GM19467 (cell line): ENCODE results near the gene FAM229A.
A peak's percentile ranks its signal among the peaks of the same experiment; 100 is the strongest.

Experiments used
- ATAC-seq: cut with Tn5 transposase; IDR thresholded peaks from one replicate; pipeline ENCODE4 v1.9.1; 2021; ENCODE audit warnings: mild to moderate bottlenecking, moderate library complexity; ENCODE audit not compliant: unreplicated experiment

Gene FAM229A

GRCh38 chr1:32350785-32351398, 11.4 kb downstream of the FAM229A start:
- peak; percentile 33 for ATAC-seq

- no peak for ATAC-seq
Observed at GRCh38 chr1:32349211-32349708, 13.0 kb downstream of the FAM229A start.

GRCh38 chr1:32346532-32347157, 15.6 kb downstream of the FAM229A start:
- ATAC-seq, result no peak

- ATAC-seq, result no peak
Observed at GRCh38 chr1:32345289-32345827, 16.9 kb downstream of the FAM229A start.

- no peak for ATAC-seq
Observed at GRCh38 chr1:32342704-32343103, 19.6 kb downstream of the FAM229A start.

GRCh38 chr1:32341971-32342370, 20.3 kb downstream of the FAM229A start:
- no peak for ATAC-seq

- ATAC-seq, result no peak
Observed at GRCh38 chr1:32341186-32341757, 21.0 kb downstream of the FAM229A start.

- no peak for ATAC-seq
Observed at GRCh38 chr1:32339363-32339978, 22.8 kb downstream of the FAM229A start.

- no peak for ATAC-seq
Observed at GRCh38 chr1:32338637-32339145, 23.6 kb downstream of the FAM229A start.

- ATAC-seq, result no peak
Observed at GRCh38 chr1:32337855-32338636, 24.2 kb downstream of the FAM229A start.

GRCh38 chr1:32336963-32337675, 25.2 kb downstream of the FAM229A start:
- peak; percentile 26 for ATAC-seq

GRCh38 chr1:32336591-32336932, 25.7 kb downstream of the FAM229A start:
- no peak for ATAC-seq

GRCh38 chr1:32335790-32336590, 26.3 kb downstream of the FAM229A start, which contains the start of gene MARCKSL1:
MARCKSL1 (minus strand) TSS chr1:32336233; CDS start chr1:32336033, 200 bp downstream.
- peak; percentile 45 for ATAC-seq

GRCh38 chr1:32335535-32335789, 26.8 kb downstream of the FAM229A start:
- ATAC-seq, result no peak

GRCh38 chr1:32334864-32335534, 27.3 kb downstream of the FAM229A start:
- no peak for ATAC-seq

GRCh38 chr1:32334274-32334861, 27.9 kb downstream of the FAM229A start:
- no peak for ATAC-seq

- no peak for ATAC-seq
Observed at GRCh38 chr1:32333251-32333963, 28.9 kb downstream of the FAM229A start.
